HG03378 (cell line): ENCODE measurements around the gene FAM117B.
"Not testable (repeated sequence)": the region's sequence is repeated elsewhere in the genome, so short reads cannot be mapped to it uniquely, and the experiment has no call there.

ENCODE experiments used
- ATAC-seq: cut with Tn5 transposase; IDR thresholded peaks from one replicate; pipeline ENCODE4 v1.9.1; 2021; ENCODE audit warnings: mild to moderate bottlenecking, moderate library complexity; ENCODE audit not compliant: unreplicated experiment

Gene FAM117B

DNA sequence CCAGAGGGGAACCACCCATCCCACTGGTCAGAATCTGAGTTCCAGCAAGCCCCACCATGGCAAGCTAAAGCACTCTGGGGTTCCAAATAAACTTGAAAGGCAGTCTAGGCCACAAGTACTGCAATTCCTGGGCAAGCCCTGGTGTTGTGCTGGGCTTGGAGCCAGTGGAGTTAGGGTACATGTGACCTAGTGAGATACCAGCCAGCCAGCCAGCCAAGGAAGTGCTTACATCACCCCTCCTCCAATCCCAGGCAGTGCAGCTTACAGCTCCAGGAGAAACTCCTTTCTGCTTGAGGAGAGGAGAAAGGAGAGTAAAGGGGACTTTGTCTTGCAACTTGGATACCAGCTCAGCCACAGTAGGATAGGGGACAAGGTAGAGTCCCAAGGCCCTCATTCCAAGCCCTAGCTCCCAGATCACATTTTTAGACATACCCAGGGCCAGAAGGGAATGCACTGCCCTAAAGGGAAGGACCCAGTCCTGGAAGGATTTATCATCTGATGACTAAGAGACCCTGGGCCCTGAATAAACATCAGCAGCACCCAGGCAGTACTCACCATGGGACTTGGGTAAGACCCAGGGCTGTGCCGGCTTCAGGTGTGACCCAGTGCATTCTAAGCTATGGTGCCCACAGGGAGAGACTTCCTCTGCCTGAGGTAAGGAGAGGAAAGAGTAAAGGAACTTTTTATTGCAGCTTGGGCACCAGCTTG is 172.8 kb downstream of the FAM117B start:
- not testable (repeated sequence) for ATAC-seq

DNA sequence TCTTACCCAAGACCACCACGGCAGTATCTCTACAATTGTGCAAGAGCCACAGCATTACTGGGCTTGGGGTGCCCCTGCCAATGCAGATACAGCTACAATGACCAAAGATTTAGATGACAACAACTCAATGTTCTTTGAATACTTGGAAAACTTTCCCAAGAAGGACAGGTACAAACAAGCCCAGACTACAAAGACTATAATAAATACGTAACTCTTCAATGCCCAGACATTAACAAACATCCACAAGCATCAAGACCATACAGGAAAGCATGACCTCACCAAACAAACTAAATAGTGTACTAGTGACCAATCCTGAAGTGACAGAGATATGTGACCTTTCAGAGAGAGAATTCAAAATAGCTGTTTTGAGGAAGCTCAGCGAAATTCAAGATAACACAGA is 174.0 kb downstream of the FAM117B start:
- no peak for ATAC-seq

DNA sequence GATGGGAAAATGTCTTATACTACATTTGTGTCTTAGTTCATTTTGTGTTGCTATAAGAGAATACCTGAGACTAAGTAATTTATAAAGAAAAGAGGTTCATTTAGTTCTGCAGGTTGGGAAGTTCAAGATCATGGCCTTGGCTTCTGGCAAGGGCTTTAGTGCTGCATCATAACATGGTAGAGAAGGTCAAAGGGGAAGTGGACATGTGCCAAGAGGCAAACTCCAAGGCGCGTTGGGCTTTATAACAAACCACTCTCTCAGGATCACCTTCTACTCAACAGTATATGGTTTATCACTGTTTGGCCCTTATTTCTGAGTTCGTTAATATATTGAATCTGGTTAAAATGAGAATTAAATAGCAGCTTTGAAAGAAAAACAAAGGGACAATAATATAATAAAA is 178.6 kb downstream of the FAM117B start:
- ATAC-seq: no peak

DNA sequence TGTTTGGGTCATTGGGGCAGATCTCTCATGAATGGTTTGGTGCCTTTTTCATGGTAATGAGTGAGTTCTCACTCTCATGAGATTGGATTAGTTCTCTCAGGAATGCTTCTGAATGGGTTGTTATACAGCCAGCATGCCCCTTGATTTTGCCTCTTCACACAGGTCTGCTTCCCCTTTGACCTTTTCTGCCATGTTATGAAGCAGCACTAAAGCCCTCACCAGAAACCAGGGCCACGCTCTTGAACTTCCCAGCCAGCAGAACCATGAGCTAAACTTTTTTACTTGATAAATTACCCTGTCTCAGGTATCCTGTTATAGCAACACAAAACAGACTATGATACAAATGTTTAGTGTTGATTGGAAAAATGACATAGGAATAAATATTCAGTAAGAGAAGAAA is 179.5 kb downstream of the FAM117B start:
- ATAC-seq: no peak

DNA sequence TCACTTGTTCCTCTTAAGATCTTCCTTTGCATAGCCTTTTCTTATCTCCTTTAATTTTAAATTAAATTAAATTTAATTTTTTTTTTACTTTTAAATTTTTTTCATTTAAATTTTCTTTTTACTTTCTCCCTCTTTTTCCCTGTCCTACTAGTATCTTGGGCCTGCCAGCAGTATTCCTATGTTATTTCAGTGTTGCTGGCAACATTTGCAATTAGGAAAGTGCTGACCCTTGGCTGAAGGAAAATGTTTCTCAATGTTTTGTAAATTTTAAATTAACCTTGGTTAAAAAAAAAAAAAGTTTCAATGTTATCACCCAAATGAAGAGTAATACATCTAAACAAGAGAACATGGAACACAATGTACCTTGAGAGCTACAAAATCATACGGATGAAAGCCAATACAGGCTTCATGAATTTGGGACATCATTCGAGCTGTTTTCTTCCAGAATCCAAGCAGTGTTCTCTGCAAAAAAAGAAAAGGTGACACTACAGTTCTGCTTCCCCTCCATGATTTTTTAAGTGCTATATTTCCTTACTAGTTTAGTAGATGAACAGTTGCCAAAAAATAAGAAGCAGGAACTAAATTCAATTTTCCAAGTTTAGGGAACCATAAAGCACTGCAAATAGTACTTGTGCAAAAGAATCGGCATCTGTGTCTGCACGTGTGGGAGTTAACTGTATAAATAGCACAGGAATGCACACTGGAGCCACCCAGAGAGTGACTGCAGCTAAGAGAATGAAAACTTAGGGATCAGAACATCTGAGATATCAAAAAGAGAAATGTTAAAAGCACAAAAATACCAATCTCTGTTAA is 181.0 kb downstream of the FAM117B start:
- ATAC-seq: no peak

DNA sequence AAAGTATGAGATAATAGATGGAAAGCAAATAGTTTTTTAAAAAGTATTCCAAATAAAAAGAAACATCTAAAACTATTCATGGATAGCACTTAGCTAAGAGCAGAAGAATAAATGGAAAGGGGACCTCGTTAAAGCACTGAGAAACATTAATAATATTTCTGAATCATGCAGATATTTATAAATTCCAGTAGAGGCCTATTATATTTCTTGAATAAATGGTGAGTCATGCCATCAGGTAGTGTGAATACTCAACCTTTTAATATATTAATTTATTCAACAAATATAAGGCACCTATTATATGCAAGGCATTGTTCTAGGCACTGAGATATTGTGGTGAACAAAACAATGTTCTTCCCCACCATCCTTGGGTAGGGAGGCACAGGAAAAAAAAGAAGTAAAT is 183.0 kb downstream of the FAM117B start:
- no peak for ATAC-seq

DNA sequence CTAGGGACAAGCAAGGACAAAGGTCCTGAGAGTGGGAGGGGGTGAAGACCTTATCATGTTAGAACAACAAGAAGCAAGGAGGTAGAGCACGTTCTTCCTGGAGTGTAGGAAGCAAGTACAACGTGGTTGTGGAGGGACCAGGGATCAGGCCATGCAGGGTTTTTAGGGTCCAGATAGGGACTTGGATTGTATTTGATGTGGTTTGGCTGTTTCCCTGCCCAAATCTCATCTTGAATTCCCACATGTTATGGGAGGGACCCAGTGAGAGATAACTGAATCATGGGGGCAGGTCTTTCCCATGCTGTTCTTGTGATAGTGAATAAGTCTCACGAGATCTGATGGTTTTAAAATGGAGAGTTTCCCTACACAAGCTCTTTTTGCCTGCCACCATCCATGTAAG is 183.6 kb downstream of the FAM117B start:
- no peak for ATAC-seq
